ENCODE measurements around the gene ELMO1.

ELMO1 gene

DNA sequence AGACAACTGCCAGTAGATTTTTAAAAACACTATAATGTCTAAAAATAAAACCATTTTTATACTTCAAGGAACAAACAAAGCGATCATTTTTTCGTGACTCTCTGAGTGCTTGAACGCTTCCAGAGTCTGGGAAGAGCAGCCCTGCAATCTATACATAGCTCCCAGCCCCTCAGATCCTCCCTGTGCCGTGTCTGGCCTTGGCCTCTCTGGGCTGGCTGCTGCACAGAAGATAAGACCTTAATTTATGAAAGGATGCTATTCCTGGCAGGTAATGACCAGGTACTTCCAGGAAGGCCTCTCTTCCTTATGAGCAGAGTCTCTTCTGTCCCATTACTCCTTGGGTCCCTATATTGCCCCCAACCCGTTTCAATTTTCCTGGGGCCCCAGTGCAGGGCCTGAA is 523.5 kb downstream of the ELMO1 start:
- H3K9ac ChIP-seq: no peak overlapping the region

GRCh38 chr7:36923943-36924436 is 524.7 kb downstream of the ELMO1 start:
- Histone ChIP-seq H3K27me3 (ENCODE audit: control insufficient read depth, insufficient read depth, low read length) (no peaks in the 10 kb centered on the region), H3K9me3 (ENCODE audit: control insufficient read depth, low read length) (no peaks in the 10 kb centered on the region), H3K4me2 (ENCODE audit: low read length) (no peak overlapping the region), H3K4me3 (ENCODE audit: low read depth, low read length) (no peak overlapping the region), H3K4me1 (no peaks in the 10 kb centered on the region), H3K27ac (no peak overlapping the region), H3K79me2 (no peaks in the 10 kb centered on the region), H3K9ac (no peak overlapping the region), H2AFZ (no peak overlapping the region), H3K36me3 (ENCODE audit: control insufficient read depth, insufficient read depth, low read length) (no peaks in the 10 kb centered on the region)
- no peak for TF ChIP-seq CTCF (IDR thresholded peaks at IDR 0.05)

More for the DNA sequence above, 523.5 kb downstream of the ELMO1 start:
- Histone ChIP-seq H3K4me2 (ENCODE audit: low read length) (no peak overlapping the region), H3K4me3 (ENCODE audit: low read depth, low read length) (no peak overlapping the region), H3K27ac (no peak overlapping the region), H3K9me3 (ENCODE audit: control insufficient read depth, low read length) (no peaks in the 10 kb centered on the region), H3K79me2 (no peaks in the 10 kb centered on the region), H3K36me3 (ENCODE audit: control insufficient read depth, insufficient read depth, low read length) (no peaks in the 10 kb centered on the region), H3K4me1 (no peaks in the 10 kb centered on the region), H2AFZ (no peak overlapping the region), H3K27me3 (ENCODE audit: control insufficient read depth, insufficient read depth, low read length) (no peaks in the 10 kb centered on the region)
- TF ChIP-seq CTCF (IDR thresholded peaks at IDR 0.05): no peak

DNA sequence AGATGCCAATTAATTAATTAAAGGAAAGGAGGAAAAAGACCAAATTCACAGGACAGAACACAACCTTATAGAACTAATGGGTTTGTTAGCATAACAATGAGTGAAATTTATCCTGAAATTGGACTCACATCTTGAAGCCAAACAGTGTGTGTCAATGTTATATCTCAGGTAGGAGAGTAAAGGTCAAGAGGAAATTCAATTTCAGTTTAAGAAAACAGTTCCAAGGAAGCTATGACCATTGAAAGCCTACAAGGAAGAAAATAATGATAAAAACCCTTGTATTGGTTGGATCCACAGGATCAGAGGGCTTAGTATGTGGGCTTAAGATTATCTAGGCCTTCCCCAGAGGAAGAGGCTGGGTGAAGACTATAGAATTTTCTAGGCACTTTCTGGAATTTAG is 525.5 kb downstream of the ELMO1 start:
- H3K79me2 ChIP-seq: no peaks in the 10 kb centered on the region
- no peak overlapping the region for H3K27ac ChIP-seq

DNA sequence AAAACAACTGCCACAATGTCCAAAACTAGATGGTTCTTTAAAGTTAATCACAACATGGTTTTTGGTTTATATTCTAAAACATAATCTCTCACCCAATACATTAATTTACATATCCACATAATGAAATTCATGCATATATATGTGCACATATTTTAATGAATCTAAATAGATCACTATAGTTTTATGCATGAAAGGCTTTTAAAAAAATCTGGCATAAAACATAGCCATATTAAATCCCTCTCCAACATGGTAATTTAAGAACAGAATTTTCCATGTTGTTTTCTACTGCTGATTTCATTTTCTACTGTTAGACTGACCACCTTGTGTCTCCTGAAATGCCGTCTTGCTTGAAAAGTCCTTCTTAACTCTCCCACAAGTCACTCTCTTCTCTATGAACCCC is 528.2 kb downstream of the ELMO1 start:
- Histone ChIP-seq H3K4me1 (no peaks in the 10 kb centered on the region), H3K4me2 (ENCODE audit: low read length) (no peak overlapping the region), H3K9me3 (ENCODE audit: control insufficient read depth, low read length) (no peaks in the 10 kb centered on the region), H3K27ac (no peak overlapping the region), H3K79me2 (no peaks in the 10 kb centered on the region), H3K4me3 (ENCODE audit: low read depth, low read length) (no peak overlapping the region), H3K36me3 (ENCODE audit: control insufficient read depth, insufficient read depth, low read length) (no peaks in the 10 kb centered on the region), H3K27me3 (ENCODE audit: control insufficient read depth, insufficient read depth, low read length) (no peaks in the 10 kb centered on the region), H3K9ac (no peak overlapping the region), H2AFZ (no peak overlapping the region)
- no peak for TF ChIP-seq CTCF (IDR thresholded peaks at IDR 0.05)

More for the DNA sequence above, 525.5 kb downstream of the ELMO1 start:
- H3K4me3 ChIP-seq (ENCODE audit: low read depth, low read length): no peak overlapping the region
- TF ChIP-seq CTCF (IDR thresholded peaks at IDR 0.05): no peak
- H3K9me3 ChIP-seq (ENCODE audit: control insufficient read depth, low read length): no peaks in the 10 kb centered on the region
- no peak overlapping the region for H3K4me2 ChIP-seq (ENCODE audit: low read length)
- H3K36me3 ChIP-seq (ENCODE audit: control insufficient read depth, insufficient read depth, low read length): no peaks in the 10 kb centered on the region
- no peak overlapping the region for H3K9ac ChIP-seq
- H3K4me1 ChIP-seq: no peaks in the 10 kb centered on the region
- no peaks in the 10 kb centered on the region for H3K27me3 ChIP-seq (ENCODE audit: control insufficient read depth, insufficient read depth, low read length)
- H2AFZ ChIP-seq: no peak overlapping the region

GRCh38 chr7:36919738-36920137 is 528.9 kb downstream of the ELMO1 start:
- TF ChIP-seq CTCF (IDR thresholded peaks at IDR 0.05): no peak

More at GRCh38 chr7:36919738-36920137, 528.9 kb downstream of the ELMO1 start:
- H3K9ac ChIP-seq: no peak overlapping the region
- no peaks in the 10 kb centered on the region for H3K4me1 ChIP-seq
- no peaks in the 10 kb centered on the region for H3K79me2 ChIP-seq
- no peaks in the 10 kb centered on the region for H3K36me3 ChIP-seq (ENCODE audit: control insufficient read depth, insufficient read depth, low read length)
- H3K9me3 ChIP-seq (ENCODE audit: control insufficient read depth, low read length): no peaks in the 10 kb centered on the region
- no peak overlapping the region for H3K27ac ChIP-seq
- H3K4me2 ChIP-seq (ENCODE audit: low read length): no peak overlapping the region
- H3K4me3 ChIP-seq (ENCODE audit: low read depth, low read length): no peak overlapping the region
- H2AFZ ChIP-seq: no peak overlapping the region
- no peaks in the 10 kb centered on the region for H3K27me3 ChIP-seq (ENCODE audit: control insufficient read depth, insufficient read depth, low read length)
